Occipital lobe (tissue), 2 donors: ENCODE results near the gene TLE3. TPM values are rescaled to one million over a fixed set of nuclear protein-coding genes. Genes with fewer than 3 reads are reported as not detected.
A peak's percentile ranks its signal among the peaks of the same experiment; 100 is the strongest.
"Not testable (repeated sequence)": the region's sequence is repeated elsewhere in the genome, so short reads cannot be mapped to it uniquely, and the experiment has no call there.

Experiments
- DNase-seq: peaks from one replicate; lab custom pipeline; 2025; lab: John Stamatoyannopoulos, UW
- total RNA-seq: library from RNA; depleted of rRNA; stranded (reverse); fragments of >200 nt; gene quantifications from one replicate; pipeline ENCODE4 v1.2.3, GENCODE V29; 2014

Gene TLE3
- 79.4 TPM for total RNA-seq

GRCh38 chr15:70097321-70098152 lies at the start of gene TLE3:
TLE3 (minus strand) TSS chr15:70097917; CDS start chr15:70096798, 1,119 bp downstream.
- peak; percentile 97 for DNase-seq

GRCh38 chr15:70147178-70147760 lies 49.6 kb upstream of the TLE3 start:
- DNase-seq, result no peak

- DNase-seq, result no peak
Observed at GRCh38 chr15:70146771-70147170, 49.1 kb upstream of the TLE3 start.

- DNase-seq, result no peak
Observed at GRCh38 chr15:70146162-70146561, 48.4 kb upstream of the TLE3 start.

DNA sequence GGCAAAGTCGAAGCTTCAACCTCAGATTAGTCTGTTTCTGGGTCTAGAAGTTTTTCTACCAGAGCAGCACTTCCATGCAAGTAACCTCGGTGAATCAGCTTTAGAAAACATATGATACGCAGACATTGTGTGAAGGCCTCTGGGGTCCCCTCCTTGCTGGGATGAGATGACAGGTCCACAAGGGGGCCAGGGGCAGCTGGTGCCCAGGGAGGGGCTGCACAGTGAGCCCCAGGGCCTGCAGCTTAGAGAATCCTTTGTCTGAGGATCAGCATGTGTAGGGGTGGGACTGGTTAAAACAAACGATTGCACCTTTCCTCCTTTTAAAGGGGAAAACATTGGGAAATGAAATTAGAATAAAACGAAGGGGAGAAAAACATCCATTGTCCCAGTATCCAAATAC lies 47.5 kb upstream of the TLE3 start:
- DNase-seq, result no peak

- DNase-seq, result no peak
Observed at GRCh38 chr15:70142322-70143191, 44.8 kb upstream of the TLE3 start.

DNA sequence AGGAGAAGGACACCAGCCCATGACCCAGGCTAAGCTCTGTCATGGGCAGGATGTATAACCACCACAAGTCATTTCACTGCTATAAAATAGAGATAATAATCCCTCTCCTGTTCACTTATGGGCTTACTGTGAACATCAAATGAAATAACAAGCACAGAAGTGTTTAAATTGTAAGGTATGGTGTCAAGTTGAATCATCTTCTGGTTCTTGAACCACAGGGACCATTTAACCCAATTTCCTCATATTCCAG lies 44.3 kb upstream of the TLE3 start:
- no peak for DNase-seq

GRCh38 chr15:70141376-70142071 lies 43.8 kb upstream of the TLE3 start:
- DNase-seq, result no peak

DNA sequence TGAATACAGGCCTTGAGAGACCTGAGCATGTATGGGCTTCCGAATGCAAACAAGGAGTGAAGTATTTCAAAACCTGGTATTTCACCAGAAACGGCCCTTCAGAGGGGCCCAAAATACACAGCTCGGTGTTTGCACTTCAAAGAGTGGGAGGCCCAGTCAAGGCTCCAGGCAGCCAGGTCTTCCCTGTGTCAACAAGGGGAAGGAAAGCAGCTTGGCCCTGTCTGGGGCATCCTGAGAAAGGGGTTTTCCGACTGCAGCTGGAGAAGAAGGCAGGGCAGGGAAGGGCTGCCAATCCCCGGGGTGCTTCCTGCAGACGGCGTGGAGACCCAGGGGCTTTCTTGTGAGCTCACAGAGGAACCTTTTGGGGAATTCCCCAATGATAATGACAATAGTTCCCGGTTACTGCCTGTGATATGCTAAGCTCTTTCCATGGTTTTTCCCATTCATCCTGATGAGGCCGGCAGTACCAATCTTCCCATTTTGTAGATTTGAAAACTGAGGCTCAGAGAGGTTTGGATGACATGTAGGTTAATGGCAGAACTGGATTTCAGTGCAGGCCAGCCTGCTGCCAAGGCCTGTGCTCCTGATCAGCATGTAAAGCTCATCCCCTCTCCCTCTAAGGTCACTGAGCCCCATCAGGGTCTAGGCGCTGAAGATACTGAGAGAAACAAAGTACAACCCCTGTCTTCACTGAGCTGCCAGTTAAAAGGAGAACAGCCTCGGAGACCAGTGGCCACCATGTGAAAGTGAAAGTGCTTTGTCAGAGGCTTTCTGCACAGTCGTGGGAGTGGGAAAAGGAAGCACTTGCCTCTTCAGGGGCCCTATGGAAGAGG lies 43.0 kb upstream of the TLE3 start:
- DNase-seq, result no peak

DNA sequence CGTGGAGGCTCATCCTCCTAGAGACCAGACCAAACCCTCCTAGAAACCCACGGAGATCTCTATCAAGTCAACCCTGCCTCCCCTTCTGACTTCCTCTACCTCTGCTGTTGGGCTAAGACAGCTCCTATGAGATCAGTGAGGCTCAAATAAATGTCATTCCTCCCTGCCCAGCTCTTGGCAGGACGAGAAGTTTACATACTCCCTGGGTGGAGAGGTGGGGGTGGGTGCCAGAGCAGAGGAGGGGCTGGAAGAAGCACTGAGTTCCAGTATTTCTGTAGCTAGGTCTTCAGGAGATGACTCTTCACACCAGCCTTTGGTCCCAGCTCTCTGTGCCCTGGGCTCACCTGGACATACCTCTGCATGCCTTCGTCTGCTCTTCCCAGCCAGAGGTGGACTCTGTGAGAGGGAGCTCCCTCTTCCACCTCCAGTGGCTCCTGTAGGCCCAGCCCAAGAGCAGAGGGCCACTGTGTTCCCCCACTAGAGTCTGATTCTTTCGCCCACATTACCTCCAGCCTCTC lies 42.4 kb upstream of the TLE3 start:
- no peak for DNase-seq

DNA sequence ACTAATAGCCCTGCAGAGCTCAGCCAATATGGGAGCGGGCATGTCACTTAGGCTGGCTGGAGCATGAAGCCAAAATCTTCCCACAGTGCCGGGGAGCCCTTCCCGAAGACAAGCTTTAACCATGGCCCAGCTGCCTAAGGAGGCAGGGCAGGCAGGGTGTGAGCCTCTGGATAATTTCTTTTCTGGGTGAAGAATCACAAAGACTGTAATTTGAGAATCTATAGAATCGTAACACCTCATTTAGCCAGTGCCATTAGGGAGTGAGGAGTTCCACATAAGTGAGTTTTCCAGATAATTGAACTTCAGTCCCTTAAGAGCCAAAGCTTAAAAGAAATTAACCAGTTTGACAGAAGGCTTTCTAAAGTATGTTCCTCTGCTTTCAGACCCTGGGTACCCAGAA lies 40.2 kb upstream of the TLE3 start:
- DNase-seq, result no peak

- not testable (repeated sequence) for DNase-seq
Observed at GRCh38 chr15:70137021-70137420, 39.3 kb upstream of the TLE3 start.

DNA sequence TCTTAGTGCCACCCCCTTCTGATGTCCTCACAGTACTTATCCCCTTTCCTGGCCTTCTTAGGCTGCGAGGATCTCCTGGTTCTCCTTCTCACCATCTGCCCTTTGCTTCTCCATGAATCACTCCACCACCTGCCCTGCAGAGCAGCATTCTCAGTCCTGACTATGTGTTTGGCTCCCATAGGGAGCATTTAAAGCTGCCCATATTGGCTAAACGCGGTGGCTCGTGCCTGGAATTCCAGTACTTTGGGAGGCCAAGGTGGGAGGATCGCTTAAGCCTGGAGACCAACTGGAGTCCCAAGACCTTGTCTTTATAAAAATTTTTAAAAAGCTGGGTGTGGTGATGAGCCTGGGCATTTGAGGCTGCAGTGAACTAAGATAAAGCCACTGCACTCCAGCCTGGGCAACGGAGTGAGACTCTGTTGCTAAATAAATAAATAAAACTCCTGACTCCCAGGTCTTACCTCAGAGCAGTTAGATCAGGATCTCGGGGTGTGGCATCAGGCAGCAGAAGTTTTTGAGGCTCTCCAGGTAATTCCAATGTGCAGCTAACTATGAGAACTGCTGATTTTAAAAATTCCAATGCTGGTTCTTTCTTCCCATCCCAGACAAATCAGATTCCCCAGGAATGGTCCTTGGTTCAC lies 36.2 kb upstream of the TLE3 start:
- no peak for DNase-seq

DNA sequence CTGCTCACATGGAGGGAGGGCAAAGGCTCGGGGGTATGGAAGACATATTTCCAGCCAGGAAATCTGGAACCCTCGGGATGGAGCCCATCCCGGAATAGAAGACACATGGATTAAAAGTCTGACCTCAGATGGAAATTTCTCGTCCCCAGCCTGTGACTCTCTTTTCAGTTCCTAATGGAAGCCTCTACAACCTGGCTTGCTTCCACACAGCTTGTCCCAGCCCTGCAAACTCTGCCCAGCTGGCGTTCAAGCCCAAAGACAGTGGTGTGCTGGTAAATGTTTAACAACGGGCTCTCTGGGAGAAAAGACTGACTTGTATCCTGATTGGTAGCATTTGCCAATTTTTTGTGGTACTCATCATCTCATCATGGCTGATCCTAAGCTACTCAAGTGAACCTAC lies 35.6 kb upstream of the TLE3 start:
- no peak for DNase-seq

DNA sequence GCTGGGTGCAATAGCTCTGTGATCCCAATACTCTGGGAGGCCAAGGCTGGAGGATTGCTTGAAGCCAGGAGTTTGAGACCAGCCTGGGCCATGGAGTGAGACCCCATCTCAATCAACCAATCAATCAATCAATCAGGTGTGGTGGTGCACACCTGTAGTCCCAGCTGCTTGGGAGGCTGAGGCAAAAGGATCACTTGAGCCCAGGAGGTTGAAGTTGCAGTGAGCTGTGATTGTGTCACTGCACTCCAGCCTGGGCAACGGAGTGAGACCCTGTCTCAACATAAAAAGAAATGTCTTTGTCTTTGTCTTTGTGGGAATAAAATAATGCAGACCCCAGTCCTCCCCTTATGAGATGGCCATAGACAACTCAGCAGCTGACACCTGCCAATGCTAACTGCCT lies 34.9 kb upstream of the TLE3 start:
- DNase-seq, result no peak

GRCh38 chr15:70132139-70132538 lies 34.4 kb upstream of the TLE3 start:
- no peak for DNase-seq

DNA sequence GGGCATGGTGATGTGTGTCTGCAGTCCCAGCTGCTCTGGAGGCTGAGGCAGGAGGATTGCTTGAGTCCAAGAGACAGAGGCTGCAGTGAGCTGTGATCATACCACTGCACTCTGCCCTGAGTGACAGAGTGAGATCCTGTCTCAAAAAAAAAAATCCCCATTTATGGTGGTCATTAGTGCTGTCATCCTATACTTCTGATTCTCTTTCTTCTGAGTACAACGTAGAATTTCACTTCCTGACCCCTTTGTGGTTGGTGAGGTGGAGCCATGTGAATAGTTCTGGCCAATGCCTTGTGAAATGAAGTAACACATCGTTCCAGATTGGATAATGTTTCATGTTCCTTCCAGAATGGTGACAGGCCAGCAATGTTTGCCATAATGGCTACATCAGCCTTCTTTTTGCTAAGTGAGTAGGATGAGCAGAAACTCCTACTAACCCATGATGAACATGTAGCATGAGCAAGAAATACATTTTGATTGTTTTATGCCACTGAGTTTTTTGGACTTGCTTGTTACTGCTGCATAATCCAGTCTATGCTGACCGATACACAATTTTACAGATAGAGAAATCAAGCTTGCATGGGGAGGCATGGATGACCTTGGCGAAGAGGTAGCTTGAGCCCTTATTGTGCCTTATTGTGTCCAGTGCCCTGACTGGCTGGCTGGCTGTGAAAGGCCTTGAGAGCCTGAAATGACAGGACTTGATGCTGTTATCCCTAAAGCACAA lies 30.9 kb upstream of the TLE3 start:
- DNase-seq, result no peak

DNA sequence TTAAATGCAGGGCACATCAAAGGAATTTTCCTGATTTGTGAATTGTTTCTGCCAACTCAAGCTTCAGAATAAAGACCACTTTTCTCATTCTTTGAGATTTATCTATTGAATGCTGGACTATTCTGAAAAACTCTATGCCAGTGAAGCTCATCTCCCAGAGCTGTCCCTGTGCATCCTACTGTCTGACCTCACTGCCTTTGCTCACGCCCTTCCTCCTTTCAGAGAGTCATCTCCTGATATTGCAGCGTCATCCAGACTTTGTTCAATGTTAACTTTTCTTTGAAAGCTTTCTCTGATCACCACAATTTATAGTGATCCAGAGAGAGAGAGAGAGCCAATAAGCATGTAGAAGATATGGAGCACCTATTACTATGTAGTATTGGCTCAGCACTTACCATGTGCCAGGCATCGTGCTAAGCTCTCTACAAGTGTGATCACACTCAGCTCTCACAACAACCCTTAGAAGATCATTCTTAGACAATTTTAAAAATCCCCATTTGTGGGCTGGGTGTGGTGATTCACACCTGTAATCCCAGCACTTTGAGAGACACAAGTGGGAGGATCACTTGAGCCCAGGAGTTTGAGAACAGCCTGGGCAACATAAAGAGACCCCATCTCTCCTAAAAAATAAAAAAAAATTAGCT lies 30.2 kb upstream of the TLE3 start:
- no peak for DNase-seq

DNA sequence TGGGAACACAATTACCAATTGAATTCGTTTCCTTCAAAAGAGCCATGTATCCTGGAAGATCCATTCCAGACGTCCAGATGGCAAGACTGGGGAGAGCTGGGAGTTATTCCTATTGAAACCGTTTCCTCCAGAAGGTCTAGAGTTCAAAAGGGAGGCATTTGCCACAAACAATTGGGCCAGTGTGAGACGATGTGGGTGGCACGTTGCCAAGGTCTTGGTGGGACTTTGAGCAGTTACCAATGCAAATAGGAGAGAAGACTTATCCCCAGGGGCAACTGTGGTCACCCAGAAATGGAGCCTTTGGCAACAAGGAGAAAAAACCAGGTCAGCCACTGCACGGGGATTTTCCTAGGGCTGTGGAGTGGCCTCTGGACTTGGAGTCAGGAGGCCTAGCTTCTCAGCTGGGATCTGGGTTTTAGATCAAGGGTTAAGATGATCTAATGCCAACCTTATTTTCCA lies 29.6 kb upstream of the TLE3 start:
- no peak for DNase-seq
